Natural killer cell (primary cell): ENCODE data around the gene PPP1R3C. TPM values are rescaled to one million over a fixed set of nuclear protein-coding genes. Genes with fewer than 3 reads are reported as not detected.

Experiments
- ATAC-seq, 3 donors: fragments of 150-1000 bp in 2 of 3; fragments of 200-7000 bp in 1 of 3; cut with Tn5 transposase; 1 replicate in 1 of 3; 2 replicates in 2 of 3; pipeline ENCODE4 v1.10.0; 2021; ENCODE audit warnings: mild to moderate bottlenecking in 2 of 3, moderate library complexity in 2 of 3
- DNase-seq, 2 donors: peaks; one replicate each; pipeline versions ENCODE4 v3.0.0 to v3.0.0-alpha.2; 2013 to 2021; ENCODE audit warnings: mixed read lengths in 1 of 2
- H3K27ac ChIP-seq: one replicate; pipeline ENCODE4 v1.5.1; 2013; ENCODE audit warnings: mild to moderate bottlenecking, low read length
- H3K27me3 ChIP-seq: one replicate; pipeline ENCODE4 v1.6.1; 2013; ENCODE audit warnings: low read length; ENCODE audit not compliant: control insufficient read depth, insufficient read depth
- H3K36me3 ChIP-seq: one replicate; pipeline ENCODE4 v1.6.1; 2013; ENCODE audit warnings: low read length; ENCODE audit not compliant: control insufficient read depth, insufficient read depth
- H3K4me1 ChIP-seq: one replicate; pipeline ENCODE4 v1.6.1; 2013; ENCODE audit warnings: low read length; ENCODE audit not compliant: control insufficient read depth, insufficient read depth
- H3K4me3 ChIP-seq: one replicate; pipeline ENCODE4 v1.5.1; 2013; ENCODE audit warnings: low read length
- H3K9me3 ChIP-seq: one replicate; pipeline ENCODE4 v1.6.1; 2013; ENCODE audit warnings: low read length; ENCODE audit not compliant: control insufficient read depth, insufficient read depth
- H3K27ac Mint-ChIP-seq, 2 donors: one replicate each; pipeline ENCODE4 v1.8.0; 2022; ENCODE audit warnings: mild to moderate bottlenecking in 2 of 2, mixed read lengths in 2 of 2, moderate library complexity in 1 of 2
- H3K27me3 Mint-ChIP-seq, 2 donors: one replicate each; pipeline ENCODE4 v1.8.0; 2022; ENCODE audit warnings: low read depth in 2 of 2, mixed read lengths in 2 of 2
- H3K36me3 Mint-ChIP-seq: one replicate; pipeline ENCODE4 v1.8.0; 2022; ENCODE audit warnings: mixed read lengths
- H3K4me1 Mint-ChIP-seq, 2 donors: one replicate each; pipeline ENCODE4 v1.8.0; 2022; ENCODE audit warnings: mixed read lengths in 2 of 2
- H3K4me3 Mint-ChIP-seq: one replicate; pipeline ENCODE4 v1.8.0; 2022; ENCODE audit warnings: mild to moderate bottlenecking, moderate library complexity, mixed read lengths
- H3K9me3 Mint-ChIP-seq, 2 donors: one replicate each; pipeline ENCODE4 v1.8.0; 2022; ENCODE audit warnings: mixed read lengths in 2 of 2
- WGBS: methylation state at CpG from one replicate; pipeline ENCODE4 v1.1.7; 2013; ENCODE audit warnings: missing lambda C conversion rate; ENCODE audit not compliant: insufficient coverage; 5-methylcytosine and 5-hydroxymethylcytosine counted together
- intact Hi-C: fragments of 100-400 bp; cut with micrococcal nuclease; formaldehyde crosslinking; loops from one replicate; pipeline ENCODE4 v1.14.2; 2022
- total RNA-seq, 4 donors: library from RNA; stranded (reverse); fragments of 120-200 nt in 1 of 4; gene quantifications; one replicate each; pipeline versions ENCODE4 v1.2.3 to v1.2.4, GENCODE V29; 2013 to 2022
- TF ChIP-seq, protein P1 (sequence below): fragments of 200-600 bp; IDR thresholded peaks from one replicate; pipeline ENCODE4 v1.8.0; 2022; ENCODE audit warnings: antibody characterized with exemption

Gene PPP1R3C
- total RNA-seq, 3 donors from 2014 or later (not counting 1 experiment from before 2014, with no cell fraction given): not detected

- H3K9me3 Mint-ChIP-seq: no peaks in the 10 kb centered on the region
- intact Hi-C loops: no loop called here
- Histone ChIP-seq H3K36me3 (no peaks in the 10 kb centered on the region), H3K9me3 (no peaks in the 10 kb centered on the region), H3K4me3 (no peak overlapping the region), H3K4me1 (no peaks in the 10 kb centered on the region), H3K27ac (no peak overlapping the region), H3K27me3 (no peaks in the 10 kb centered on the region)
- DNase-seq (no peak), ATAC-seq (no peak)
- H3K4me3 Mint-ChIP-seq: no peak overlapping the region
- H3K36me3 Mint-ChIP-seq: no peaks in the 10 kb centered on the region
- no peak overlapping the region for H3K27ac Mint-ChIP-seq
- 100% methylated on average over 3 of the region's 3 CpGs for WGBS
- no peaks in the 10 kb centered on the region for H3K4me1 Mint-ChIP-seq
- TF ChIP-seq, protein P1, sequence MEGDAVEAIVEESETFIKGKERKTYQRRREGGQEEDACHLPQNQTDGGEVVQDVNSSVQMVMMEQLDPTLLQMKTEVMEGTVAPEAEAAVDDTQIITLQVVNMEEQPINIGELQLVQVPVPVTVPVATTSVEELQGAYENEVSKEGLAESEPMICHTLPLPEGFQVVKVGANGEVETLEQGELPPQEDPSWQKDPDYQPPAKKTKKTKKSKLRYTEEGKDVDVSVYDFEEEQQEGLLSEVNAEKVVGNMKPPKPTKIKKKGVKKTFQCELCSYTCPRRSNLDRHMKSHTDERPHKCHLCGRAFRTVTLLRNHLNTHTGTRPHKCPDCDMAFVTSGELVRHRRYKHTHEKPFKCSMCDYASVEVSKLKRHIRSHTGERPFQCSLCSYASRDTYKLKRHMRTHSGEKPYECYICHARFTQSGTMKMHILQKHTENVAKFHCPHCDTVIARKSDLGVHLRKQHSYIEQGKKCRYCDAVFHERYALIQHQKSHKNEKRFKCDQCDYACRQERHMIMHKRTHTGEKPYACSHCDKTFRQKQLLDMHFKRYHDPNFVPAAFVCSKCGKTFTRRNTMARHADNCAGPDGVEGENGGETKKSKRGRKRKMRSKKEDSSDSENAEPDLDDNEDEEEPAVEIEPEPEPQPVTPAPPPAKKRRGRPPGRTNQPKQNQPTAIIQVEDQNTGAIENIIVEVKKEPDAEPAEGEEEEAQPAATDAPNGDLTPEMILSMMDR: no peak
- H3K27me3 Mint-ChIP-seq: peaks cover 13 to 20% of the 10 kb centered on the region in 2 donors
Observed at GRCh38 chr10:91679296-91679695, 46.4 kb upstream of the PPP1R3C start.

DNA sequence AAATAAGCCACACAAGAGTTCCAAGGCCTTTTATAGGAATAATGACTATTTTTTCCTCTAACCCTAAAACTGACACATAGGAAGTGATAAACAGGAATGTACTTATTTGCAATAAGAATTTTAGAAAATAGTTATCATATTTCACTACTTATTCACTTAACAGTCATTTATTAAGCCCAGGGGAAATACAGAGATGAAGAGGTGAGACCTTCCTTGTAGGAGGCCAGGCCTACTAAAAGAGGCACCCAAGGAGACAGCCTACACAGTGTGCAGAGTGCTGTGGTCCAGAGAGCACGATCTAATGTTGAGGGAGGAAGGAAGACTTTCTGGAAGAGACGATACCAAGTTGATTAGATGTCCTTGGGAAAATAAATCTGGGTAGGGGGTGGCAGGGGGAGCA, 45.0 kb upstream of the PPP1R3C start:
- Mint-ChIP-seq H3K27me3 (peaks cover 13 to 21% of the 10 kb centered on the region in 2 donors), H3K4me1 (no peaks in the 10 kb centered on the region), H3K4me3 (no peak overlapping the region), H3K27ac (no peak overlapping the region), H3K9me3 (no peaks in the 10 kb centered on the region), H3K36me3 (no peaks in the 10 kb centered on the region)
- TF ChIP-seq, protein P1: no peak
- 76% methylated on average over 2 of the region's 2 CpGs for WGBS
- intact Hi-C loops: no loop called here
- H3K4me3 ChIP-seq: no peak overlapping the region
- ATAC-seq (no peak), DNase-seq (no peak)
- no peaks in the 10 kb centered on the region for H3K27me3 ChIP-seq
- H3K4me1 ChIP-seq: no peaks in the 10 kb centered on the region
- H3K27ac ChIP-seq: no peak overlapping the region
- no peaks in the 10 kb centered on the region for H3K36me3 ChIP-seq
- no peaks in the 10 kb centered on the region for H3K9me3 ChIP-seq

GRCh38 chr10:91672021-91672608, 39.2 kb upstream of the PPP1R3C start:
- no peak overlapping the region for H3K4me3 ChIP-seq

More at GRCh38 chr10:91672021-91672608, 39.2 kb upstream of the PPP1R3C start:
- Histone ChIP-seq H3K27ac (no peak overlapping the region), H3K36me3 (no peaks in the 10 kb centered on the region), H3K27me3 (no peaks in the 10 kb centered on the region), H3K4me1 (no peaks in the 10 kb centered on the region), H3K9me3 (no peaks in the 10 kb centered on the region)
- Mint-ChIP-seq H3K4me1 (no peaks in the 10 kb centered on the region), H3K27me3 (peaks cover 8 to 12% of the 10 kb centered on the region in 2 donors), H3K4me3 (no peak overlapping the region), H3K9me3 (no peaks in the 10 kb centered on the region), H3K27ac (no peak overlapping the region), H3K36me3 (no peaks in the 10 kb centered on the region)
- ATAC-seq: no peak
- TF ChIP-seq, protein P1: no peak
- DNase-seq: no peak
- WGBS: 43% methylated on average over 5 of the region's 5 CpGs
- intact Hi-C loops: no loop called here
